GM18499 (cell line): Measurements from ENCODE around the gene MANBA.
"Not testable (repeated sequence)": the region's sequence is repeated elsewhere in the genome, so short reads cannot be mapped to it uniquely, and the experiment has no call there.

Experiments
- ATAC-seq: cut with Tn5 transposase; IDR thresholded peaks from one replicate; pipeline ENCODE4 v1.9.1; 2021; ENCODE audit warnings: moderate number of reproducible peaks; ENCODE audit not compliant: insufficient read depth, unreplicated experiment

MANBA gene

DNA sequence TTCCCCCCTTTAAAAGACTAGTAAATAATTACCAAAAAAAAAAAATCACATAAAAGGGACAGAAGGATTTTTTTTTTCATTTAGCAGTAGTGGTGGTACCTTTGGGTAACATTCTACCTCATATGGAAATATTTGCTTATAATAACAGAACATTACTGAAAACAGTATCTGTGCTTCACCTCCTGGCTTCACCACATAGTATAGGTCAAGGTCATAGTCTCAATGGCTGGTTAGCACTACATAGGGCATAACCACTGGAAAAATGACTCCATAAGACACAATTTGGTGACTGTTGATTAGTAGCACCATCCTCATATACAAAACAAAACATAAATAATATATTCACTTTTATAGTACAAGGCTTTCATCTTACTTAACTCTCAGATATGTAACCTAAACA, 34.7 kb downstream of the MANBA start:
- no peak for ATAC-seq

DNA sequence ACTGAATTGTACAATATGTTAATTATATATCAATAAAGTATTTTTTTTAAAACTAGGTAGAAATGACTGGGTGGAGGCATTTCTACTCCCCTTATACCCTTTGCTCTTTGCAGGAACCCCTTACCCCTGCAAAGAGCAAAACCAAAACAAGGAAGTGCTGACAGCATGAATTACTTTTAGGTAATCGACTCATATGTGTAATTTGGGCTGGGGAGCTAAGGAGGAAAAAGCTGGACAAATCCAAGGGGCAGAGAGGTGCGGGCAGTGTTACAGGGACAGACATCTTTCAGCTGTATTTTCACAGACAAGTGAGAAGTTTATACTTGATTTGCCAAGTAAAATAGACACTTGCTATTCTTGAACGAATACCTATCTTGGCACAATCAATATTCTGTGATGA, 35.5 kb downstream of the MANBA start:
- ATAC-seq = no peak

DNA sequence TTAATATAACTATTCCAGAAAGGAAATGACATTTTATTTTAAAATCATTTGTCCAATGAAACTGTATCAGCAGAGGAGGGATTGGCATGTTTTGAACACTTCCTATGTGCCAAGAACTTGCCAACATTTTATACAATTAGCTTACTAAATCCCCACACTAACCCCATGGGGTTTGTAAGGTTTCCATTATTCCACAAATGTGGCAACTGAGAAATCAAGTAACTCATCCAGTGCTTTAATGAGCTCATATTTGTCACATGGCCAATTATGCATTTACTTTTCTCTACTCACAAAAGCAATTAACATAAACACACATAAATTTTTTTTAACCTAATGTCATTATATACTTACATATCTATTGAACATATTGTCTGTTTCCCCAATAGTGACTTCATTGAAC, 37.3 kb downstream of the MANBA start:
- no peak for ATAC-seq

DNA sequence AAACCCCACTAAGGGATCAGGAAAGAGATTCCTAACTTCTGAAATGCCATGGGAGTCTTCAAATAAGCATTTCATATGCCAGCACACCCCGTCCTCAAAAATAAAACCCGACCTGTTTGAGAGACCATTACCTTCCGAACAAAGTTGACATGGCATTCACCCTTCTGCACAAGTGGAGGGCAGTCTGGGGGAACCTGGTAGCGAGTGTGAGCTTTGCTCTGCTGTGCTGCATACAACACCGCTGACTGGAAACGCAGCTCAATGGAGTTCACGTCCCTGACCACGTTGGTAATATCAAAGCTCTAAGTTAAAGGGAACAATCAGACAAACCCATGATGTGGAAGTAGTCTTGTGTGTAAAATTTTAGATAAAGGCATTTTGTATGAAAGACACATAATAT, 38.0 kb downstream of the MANBA start:
- ATAC-seq = no peak

DNA sequence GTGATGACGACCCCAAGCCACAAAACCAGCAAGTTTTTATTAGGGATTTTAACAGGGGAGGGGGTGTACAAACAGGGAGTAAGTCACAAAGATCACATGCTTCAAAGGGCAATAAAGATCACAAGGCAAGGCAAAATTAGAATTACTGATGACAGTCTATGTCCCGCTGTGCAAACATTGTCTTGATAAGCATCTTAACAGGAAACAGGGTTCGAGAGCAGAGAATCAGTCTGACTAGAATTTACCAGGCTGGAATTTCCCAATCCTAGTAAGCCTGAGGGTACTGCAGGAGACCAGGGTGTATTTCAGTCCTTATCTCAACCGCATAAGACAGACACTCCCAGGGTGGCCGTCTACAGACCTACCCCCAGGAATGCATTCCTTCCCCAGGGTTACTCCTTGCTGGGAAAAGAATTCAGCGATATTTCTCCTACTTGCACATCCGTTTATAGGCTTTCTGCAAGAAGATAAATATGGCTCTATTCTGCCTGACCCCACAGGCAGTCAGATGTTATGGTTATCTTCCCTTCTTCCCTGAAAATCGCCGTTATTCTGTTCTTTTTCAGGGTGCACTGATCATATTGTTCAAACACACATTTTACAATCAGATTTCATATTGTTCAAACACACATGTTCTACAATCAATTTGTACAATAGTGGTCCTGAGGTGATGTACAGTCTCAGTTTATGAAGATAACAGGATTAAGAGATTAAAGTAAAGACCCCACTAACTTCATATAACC, 41.8 kb downstream of the MANBA start:
- ATAC-seq = not testable (repeated sequence)

DNA sequence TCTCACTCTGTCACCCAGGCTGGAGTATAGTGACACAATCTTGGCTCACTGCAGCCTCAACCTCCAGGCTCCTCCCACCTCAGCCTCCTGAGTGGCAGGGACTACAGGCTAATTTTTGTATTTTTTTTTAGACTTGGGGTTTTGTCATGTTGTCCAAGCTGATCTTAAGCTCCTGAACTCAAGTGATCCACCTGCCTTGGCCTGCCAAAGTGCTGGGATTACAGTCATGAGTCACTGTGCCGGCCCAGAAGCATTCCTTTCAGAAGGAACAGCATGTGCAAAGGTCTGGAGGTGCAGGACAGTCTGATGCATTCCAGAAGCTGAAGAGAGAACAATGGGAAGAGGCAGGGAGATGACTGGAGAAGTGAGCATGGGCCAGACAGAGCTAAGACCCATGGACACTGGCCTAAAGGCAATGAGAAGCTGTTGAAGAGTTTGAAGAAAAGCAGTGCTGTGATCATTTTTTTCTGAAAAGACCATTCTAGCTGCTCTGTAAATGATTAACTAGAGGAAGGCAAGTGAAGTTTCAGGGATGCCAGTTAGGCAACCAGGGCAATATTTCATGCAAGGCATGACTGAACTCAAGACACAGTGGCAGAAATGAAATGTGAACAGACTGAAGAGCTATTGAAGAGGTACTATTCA, 43.2 kb downstream of the MANBA start:
- no peak for ATAC-seq

DNA sequence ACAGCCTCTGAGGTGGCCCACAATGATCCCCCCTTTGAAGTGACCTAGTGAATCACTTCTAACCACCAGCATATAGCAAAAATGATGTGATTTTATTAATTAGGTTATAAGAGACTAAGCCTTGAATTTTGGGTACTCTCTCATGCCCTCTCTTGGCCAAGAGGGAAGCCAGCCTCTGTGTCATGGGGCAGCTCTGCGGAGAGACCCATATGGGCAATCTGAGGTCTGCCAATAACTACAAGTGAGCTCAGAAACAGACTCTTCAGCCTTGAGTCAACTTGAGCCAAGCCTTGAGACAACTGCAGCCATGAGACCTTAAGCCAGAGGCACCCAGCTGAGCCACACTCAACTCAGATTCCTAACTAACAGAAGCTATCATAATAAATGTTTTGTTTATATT, 45.7 kb downstream of the MANBA start:
- ATAC-seq = no peak

DNA sequence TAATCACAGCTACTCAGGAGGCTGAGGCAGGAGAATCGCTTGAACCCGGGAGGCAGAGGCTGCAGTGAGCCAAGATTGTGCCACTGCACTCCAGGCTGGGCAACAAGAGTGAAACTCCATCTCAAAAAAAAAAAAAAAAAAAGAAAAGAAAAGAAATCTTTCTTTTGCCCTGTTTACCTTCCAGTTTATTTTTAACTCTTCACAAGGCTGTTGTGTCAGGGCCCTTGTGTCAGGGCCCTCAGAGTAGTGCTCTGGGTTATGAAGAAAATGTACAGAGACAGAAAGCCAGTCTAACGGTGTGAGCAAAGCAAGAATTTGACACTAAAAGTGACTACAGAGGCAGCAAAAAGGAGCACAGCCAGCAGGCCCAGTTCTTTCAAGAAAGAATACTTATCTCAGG, 47.0 kb downstream of the MANBA start:
- ATAC-seq = not testable (repeated sequence)

DNA sequence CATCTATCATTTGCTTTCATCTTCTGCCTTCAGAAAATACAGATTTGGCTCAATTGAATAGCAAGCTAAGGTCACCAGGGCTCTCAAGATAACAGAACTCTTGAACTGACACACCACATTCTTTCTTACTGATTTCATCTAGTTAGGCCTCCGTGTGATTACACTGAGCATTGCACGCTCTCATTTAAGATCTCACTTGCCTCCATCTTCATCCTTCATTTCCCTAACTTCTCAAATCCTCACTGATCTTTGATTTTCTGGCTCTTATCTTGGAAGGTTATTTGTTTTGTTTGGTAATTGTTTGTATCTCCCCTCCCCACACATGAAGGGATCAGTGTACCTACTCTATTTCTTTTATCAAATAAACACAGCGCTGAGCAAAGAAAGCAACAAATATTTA, 47.7 kb downstream of the MANBA start:
- no peak for ATAC-seq

DNA sequence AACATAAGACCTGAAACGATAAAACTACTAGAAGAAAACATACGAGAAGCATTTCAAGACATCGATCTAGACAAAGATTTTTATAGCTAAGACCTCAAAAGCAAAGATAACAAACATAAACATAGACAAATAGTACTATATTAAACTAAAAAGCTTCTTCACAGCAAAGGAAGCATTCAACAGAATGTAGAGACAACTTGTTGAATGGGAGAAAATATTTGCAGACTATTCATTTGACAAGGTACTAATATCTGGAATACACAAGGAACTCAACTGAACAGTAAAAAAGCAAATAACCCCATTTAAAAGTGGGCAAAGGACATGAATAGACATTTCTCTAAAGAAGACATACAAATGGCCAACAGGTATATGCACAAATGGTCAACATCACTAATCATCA, 49.8 kb downstream of the MANBA start:
- no peak for ATAC-seq

DNA sequence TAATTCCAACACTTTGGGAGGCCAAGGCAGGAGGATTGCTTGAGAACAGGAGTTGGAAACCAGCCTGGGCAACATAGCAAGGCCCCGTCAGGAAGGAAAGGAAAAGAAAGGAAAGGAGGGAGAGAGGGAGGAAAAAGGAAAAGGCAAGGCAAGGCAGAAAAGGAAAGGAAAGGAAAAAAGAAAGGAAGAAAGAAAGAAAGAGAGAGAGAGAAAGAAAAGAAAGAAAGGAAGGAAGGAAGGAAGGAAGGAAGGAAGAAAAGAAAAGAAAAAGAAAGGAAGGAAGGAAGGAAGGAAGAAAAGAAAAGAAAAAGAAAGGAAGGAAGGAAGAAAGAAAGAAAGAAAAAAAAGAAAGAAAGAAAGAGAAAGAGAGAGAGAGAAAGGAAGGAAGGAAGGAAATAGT, 51.7 kb downstream of the MANBA start:
- ATAC-seq = not testable (repeated sequence)

DNA sequence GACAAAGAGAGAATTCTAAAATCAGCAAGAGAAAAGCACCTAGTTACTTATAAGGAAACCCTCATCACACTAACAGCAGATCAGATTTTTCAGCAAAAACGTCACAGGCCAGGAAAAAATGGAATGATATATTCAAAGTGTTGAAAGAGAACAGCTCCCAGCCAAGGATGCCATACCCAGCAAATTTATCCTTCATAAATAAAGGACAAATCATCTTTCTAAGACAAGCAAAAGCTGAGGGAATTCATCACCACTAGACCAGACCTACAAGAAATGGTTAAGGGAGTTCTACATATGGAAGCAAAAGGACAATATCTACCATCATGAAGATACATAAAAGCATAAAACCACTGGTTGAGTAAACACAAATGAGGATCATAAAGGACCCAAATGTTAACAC, 53.6 kb downstream of the MANBA start:
- ATAC-seq = no peak

DNA sequence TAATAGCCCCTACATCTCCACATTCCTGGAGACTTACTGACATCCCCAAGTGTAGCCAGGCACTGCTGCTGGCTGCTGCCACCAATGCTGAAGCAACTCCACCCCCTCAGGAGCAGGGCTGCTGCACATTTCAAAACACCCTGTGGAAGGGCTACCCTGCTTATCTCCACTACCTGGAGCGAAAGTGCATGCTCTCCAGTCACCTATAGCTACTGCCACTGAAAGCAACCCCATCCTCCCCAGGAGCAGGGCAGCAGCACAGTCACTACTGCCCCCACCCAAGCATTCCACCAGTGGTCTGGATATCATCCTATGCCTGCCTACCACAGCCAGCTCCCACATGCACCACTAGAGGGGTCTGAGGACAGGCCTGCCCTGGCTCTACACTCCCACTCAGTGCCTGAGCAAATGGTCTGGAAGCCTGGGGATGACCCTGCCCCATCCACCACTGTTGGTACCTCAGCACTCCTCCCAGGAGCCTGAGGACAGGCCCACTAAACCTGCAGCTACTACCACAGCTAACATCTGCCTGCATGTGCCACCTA, 55.3 kb downstream of the MANBA start:
- ATAC-seq = no peak

DNA sequence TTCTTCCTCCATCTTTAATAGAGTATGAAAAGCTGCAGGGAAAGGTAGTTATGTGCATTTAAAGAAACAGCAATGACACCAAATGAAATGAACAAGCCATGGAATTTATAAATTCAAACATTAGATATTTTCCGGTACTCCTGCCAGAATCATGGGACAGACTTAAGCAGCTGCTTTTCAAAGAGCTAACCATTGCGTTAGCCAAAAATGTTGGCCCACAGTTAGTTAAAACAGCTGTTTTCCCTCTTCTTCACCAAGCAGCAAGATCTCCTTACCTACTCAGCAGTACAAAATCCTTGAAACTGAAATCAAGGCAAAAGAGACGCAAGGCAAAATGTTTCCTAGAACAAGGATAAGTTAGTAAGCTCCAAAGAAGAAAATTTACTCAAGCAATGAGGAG, 64.0 kb downstream of the MANBA start:
- ATAC-seq = no peak

DNA sequence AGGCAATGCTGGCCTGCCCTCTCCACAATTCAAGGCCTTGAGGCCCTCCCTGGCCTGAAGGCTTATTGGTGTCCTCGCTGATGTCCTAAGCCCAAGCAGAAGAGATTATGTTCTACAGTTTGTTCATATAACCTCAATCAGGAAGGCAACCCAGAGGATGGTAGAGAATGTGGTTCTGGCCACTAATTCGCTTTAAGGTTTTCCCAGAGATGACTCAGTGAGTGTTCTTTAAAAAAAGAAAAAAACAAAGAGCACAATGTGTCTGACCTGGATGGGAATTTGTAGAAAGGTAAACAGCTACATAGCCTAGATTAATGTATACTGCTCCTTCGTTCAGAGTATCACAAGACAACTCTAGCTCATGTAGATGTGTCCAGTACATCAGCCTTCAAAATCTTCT, 66.0 kb downstream of the MANBA start:
- no peak for ATAC-seq

DNA sequence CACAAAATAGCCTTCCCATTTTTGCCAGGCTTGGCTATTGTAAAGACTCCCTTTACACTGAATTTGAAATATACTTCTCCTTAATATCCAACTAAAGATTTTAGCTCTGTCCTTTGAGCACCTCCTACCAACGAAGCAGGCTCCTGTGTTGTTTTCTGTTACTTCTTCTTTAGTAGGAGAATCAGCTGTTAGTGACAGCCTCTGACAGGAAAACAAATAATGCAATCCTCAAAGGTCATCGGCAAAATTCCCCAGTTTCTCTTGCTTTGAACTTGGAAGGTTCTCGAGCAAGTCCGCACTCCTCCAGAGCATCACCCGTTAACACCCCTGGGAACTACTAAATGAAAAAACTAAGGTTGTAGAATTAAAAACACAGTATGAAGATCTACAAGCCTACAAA, 66.9 kb downstream of the MANBA start:
- no peak for ATAC-seq

DNA sequence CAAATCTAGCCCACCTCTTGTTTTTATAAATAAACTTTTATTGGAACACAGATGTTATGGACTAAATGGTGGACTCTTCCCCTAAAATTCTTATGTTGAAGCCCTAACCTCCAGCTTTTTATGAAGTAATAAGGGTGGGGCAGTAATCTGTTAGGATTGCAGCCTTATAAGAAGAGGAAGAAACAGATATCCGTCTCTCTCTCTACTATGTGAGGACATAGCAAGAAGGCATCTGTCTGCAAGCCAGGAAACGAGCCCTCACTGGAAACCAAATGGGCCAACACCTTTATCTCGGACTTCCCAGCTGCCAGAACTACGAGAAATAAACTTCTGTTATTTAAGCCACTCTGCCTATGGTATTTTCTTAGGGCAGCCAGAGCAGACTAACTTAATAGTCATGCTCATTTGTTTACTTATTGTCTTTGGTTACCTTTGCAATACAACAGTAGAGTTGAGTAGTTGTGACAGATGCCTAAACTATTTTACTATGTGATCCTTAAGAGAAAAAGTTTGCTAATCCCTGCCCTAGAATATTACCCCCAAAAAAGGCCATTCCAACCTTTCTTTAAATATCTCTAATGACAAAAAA, 67.4 kb downstream of the MANBA start:
- ATAC-seq = no peak

DNA sequence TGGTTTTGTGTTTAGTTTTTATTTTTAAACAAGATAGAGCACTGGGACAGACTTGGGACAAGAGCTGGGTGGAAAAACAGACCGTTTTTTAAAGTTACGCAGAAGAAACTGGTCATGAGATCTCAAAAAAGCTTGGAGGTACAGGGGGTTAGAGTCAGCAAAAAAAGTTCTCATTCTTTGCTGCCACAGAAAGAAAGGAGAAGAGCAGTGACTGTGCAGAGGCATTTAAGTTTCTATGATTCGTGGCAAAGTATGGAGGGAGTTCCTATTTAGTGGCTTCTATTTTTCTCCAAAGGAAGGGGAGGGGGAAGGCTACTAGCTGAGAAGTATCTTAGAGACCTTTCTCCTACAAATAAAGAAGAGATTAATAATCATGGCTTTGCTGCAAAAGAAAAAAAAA, 68.3 kb downstream of the MANBA start:
- ATAC-seq = no peak

DNA sequence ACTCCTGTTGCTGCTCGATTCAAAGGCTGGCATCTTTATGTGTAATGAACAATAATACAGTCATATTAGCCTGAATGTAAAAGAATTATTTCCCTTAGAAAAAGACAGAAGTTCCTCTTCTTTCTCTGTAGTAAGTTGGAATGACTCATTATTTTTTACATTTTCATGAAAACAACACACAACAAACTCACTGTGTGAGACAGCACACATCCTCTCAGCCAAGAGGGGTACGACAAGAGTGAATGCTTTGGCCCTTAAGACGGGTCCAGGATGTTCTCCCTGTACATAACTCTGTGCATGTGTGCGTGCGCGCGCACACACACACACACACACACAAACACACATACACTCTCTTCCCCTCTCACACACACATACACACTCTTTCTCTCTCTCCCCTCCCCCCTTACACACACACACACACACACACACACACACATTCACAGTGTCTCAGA, 72.8 kb downstream of the MANBA start:
- ATAC-seq = peak; percentile 20

DNA sequence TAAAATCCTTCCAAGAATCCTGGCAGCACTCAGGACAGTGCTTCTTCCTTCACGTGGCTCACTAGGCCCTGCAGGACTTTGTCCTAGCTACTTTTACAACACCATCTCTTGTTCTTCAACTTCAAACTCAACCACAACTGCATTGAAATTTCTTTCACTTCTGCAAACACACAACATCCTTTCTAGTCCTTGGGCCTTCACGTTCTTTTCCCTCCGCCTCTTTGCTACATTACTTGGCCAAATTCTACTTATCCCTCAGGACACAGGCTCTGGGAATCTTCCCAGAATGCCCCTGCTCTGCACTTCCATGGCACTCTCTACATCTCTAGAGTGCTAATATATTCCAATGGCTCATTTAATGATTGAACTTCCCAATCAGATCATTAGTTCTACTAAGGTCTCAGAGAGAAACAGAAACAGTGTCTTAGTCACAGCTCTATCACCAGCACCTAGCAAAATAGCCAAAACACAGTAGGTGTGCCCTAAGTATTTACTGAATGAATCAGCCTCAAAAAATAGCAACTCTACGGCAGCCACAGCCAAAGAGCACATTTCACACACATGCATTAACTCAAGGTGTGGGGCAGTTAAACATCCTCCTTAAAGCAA, 73.3 kb downstream of the MANBA start:
- ATAC-seq = peak; percentile 87

DNA sequence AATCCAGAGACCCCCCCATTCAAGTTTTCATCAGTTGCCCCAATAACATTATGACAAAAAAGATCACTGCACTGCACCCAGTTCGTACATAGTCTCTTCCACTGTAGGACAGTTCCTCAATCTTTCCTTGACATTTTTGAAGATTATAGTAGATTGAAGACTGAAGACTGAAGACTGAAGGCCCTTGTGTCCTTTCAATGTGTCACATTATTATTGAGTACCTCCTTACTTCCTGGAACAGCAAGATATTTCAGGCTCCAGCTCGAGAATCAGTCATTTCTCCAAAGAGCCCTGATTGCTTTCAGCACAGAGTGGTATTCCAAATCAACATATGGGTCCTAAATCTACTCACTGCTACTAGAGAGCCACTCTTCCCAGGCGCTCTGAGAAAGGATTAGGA, 75.0 kb downstream of the MANBA start:
- no peak for ATAC-seq
